ENCODE results near the gene XYLT1. TPM values are rescaled to one million over a fixed set of nuclear protein-coding genes. Genes with fewer than 3 reads are reported as not detected.

The XYLT1 gene
- total and polyA plus RNA-seq, 2 of the 8 experiments (the other 6 are each of a cell fraction or from before 2014, with no cell fraction given) = 6.6 to 25.4 TPM

GRCh38 chr16:17058471-17058870 lies 412.3 kb downstream of the XYLT1 start (continued):
- TF ChIP-seq, protein P1, sequence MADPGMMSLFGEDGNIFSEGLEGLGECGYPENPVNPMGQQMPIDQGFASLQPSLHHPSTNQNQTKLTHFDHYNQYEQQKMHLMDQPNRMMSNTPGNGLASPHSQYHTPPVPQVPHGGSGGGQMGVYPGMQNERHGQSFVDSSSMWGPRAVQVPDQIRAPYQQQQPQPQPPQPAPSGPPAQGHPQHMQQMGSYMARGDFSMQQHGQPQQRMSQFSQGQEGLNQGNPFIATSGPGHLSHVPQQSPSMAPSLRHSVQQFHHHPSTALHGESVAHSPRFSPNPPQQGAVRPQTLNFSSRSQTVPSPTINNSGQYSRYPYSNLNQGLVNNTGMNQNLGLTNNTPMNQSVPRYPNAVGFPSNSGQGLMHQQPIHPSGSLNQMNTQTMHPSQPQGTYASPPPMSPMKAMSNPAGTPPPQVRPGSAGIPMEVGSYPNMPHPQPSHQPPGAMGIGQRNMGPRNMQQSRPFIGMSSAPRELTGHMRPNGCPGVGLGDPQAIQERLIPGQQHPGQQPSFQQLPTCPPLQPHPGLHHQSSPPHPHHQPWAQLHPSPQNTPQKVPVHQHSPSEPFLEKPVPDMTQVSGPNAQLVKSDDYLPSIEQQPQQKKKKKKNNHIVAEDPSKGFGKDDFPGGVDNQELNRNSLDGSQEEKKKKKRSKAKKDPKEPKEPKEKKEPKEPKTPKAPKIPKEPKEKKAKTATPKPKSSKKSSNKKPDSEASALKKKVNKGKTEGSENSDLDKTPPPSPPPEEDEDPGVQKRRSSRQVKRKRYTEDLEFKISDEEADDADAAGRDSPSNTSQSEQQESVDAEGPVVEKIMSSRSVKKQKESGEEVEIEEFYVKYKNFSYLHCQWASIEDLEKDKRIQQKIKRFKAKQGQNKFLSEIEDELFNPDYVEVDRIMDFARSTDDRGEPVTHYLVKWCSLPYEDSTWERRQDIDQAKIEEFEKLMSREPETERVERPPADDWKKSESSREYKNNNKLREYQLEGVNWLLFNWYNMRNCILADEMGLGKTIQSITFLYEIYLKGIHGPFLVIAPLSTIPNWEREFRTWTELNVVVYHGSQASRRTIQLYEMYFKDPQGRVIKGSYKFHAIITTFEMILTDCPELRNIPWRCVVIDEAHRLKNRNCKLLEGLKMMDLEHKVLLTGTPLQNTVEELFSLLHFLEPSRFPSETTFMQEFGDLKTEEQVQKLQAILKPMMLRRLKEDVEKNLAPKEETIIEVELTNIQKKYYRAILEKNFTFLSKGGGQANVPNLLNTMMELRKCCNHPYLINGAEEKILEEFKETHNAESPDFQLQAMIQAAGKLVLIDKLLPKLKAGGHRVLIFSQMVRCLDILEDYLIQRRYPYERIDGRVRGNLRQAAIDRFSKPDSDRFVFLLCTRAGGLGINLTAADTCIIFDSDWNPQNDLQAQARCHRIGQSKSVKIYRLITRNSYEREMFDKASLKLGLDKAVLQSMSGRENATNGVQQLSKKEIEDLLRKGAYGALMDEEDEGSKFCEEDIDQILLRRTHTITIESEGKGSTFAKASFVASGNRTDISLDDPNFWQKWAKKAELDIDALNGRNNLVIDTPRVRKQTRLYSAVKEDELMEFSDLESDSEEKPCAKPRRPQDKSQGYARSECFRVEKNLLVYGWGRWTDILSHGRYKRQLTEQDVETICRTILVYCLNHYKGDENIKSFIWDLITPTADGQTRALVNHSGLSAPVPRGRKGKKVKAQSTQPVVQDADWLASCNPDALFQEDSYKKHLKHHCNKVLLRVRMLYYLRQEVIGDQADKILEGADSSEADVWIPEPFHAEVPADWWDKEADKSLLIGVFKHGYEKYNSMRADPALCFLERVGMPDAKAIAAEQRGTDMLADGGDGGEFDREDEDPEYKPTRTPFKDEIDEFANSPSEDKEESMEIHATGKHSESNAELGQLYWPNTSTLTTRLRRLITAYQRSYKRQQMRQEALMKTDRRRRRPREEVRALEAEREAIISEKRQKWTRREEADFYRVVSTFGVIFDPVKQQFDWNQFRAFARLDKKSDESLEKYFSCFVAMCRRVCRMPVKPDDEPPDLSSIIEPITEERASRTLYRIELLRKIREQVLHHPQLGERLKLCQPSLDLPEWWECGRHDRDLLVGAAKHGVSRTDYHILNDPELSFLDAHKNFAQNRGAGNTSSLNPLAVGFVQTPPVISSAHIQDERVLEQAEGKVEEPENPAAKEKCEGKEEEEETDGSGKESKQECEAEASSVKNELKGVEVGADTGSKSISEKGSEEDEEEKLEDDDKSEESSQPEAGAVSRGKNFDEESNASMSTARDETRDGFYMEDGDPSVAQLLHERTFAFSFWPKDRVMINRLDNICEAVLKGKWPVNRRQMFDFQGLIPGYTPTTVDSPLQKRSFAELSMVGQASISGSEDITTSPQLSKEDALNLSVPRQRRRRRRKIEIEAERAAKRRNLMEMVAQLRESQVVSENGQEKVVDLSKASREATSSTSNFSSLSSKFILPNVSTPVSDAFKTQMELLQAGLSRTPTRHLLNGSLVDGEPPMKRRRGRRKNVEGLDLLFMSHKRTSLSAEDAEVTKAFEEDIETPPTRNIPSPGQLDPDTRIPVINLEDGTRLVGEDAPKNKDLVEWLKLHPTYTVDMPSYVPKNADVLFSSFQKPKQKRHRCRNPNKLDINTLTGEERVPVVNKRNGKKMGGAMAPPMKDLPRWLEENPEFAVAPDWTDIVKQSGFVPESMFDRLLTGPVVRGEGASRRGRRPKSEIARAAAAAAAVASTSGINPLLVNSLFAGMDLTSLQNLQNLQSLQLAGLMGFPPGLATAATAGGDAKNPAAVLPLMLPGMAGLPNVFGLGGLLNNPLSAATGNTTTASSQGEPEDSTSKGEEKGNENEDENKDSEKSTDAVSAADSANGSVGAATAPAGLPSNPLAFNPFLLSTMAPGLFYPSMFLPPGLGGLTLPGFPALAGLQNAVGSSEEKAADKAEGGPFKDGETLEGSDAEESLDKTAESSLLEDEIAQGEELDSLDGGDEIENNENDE (IDR thresholded peaks at IDR 0.05; ENCODE audit: insufficient replicate concordance, low read length) = no peak
- TF ChIP-seq CBX8 (IDR thresholded peaks at IDR 0.05; ENCODE audit: borderline replicate concordance, low read depth, low read length) (no peak), JUND (IDR thresholded peaks at IDR 0.05; ENCODE audit: low read length) (no peak), SAP30 (IDR thresholded peaks at IDR 0.05; ENCODE audit: insufficient read depth, insufficient replicate concordance, low read length) (no peak), SIN3A (conservative IDR thresholded peaks at IDR 0.05 in 1 of 2, IDR thresholded peaks at IDR 0.05 in 1 of 2; ENCODE audit: low read depth in 1 of 2, low read length in 2 of 2) (no peak), EZH2 (IDR thresholded peaks at IDR 0.05; ENCODE audit: low read depth, low read length, severe bottlenecking) (no peak), TEAD4 (IDR thresholded peaks at IDR 0.05; ENCODE audit: low read depth, low read length) (no peak), CHD2 (IDR thresholded peaks at IDR 0.05; ENCODE audit: low read length) (no peak)

Measured in H1 (cell line).